H1 (cell line): ENCODE results near the gene SHLD2.
"Not testable (repeated sequence)": the region's sequence is repeated elsewhere in the genome, so short reads cannot be mapped to it uniquely, and the experiment has no call there.

ENCODE experiments used
- BRCA1 ChIP-seq: IDR thresholded peaks from 2 replicates; pipeline ENCODE4 v1.6.1; 2012; ENCODE audit warnings: low read depth, low read length, improper control_type of control experiment
- CREB1 ChIP-seq: IDR thresholded peaks from 2 replicates; pipeline ENCODE4 v1.6.1; 2012; ENCODE audit warnings: inconsistent platforms
- EP300 ChIP-seq, 2 experiments: IDR thresholded peaks; 1 replicate in 1 of 2; 2 replicates in 1 of 2; pipeline ENCODE4 v1.6.1; 2011 to 2012; ENCODE audit warnings: low read depth in 2 of 2, low read length in 2 of 2, mild to moderate bottlenecking in 2 of 2, borderline replicate concordance in 1 of 2, inconsistent platforms in 1 of 2, moderate library complexity in 1 of 2
- EZH2 ChIP-seq: fragments of 200-600 bp; sonication (generic); IDR thresholded peaks from 2 replicates; pipeline ENCODE4 v1.7.1; 2012; ENCODE audit warnings: low read depth, mild to moderate bottlenecking, moderate library complexity, low read length, inconsistent platforms; ENCODE audit not compliant: severe bottlenecking
- JUND ChIP-seq: IDR thresholded peaks from 2 replicates; pipeline ENCODE4 v1.6.1; 2011; ENCODE audit warnings: mild to moderate bottlenecking, improper control_type of control experiment, low read length
- POLR2AphosphoS5 ChIP-seq: IDR thresholded peaks from 2 replicates; pipeline ENCODE4 v1.6.1; 2011; ENCODE audit warnings: low read depth, low read length
- POU5F1 ChIP-seq: IDR thresholded peaks from 2 replicates; pipeline ENCODE4 v1.6.1; 2011; ENCODE audit warnings: low read depth, mild to moderate bottlenecking, low read length, moderate library complexity
- RFX5 ChIP-seq: IDR thresholded peaks from 2 replicates; pipeline ENCODE4 v1.6.1; 2011; ENCODE audit warnings: low read depth, low read length, improper control_type of control experiment, borderline replicate concordance
- TAF1 ChIP-seq: IDR thresholded peaks from 2 replicates; pipeline ENCODE4 v1.6.1; 2011; ENCODE audit warnings: mild to moderate bottlenecking, low read depth, low read length
- TF ChIP-seq, protein P1 (sequence below), 3 experiments: IDR thresholded peaks; 1 replicate in 2 of 3; 2 replicates in 1 of 3; pipeline versions ENCODE4 v1.5.1 to v1.6.1; 2011; ENCODE audit warnings: low read length in 3 of 3, mild to moderate bottlenecking in 3 of 3, inconsistent platforms in 2 of 3, low read depth in 1 of 3, moderate library complexity in 1 of 3; ENCODE audit not compliant: insufficient read depth in 1 of 3; ENCODE audit errors: control extremely low read depth in 1 of 3
- TF ChIP-seq, protein P2 (sequence below): IDR thresholded peaks from 2 replicates; pipeline ENCODE4 v1.6.1; 2012; ENCODE audit warnings: inconsistent platforms

- TF ChIP-seq JUND; CREB1; TAF1; BRCA1; EZH2; EP300 (IDR thresholded peaks at IDR 0.05; ENCODE audit: borderline replicate concordance in 1 of 2, low read depth in 2 of 2, low read length in 2 of 2); POLR2AphosphoS5; POU5F1; RFX5: not testable (repeated sequence)
- TF ChIP-seq, protein P1, sequence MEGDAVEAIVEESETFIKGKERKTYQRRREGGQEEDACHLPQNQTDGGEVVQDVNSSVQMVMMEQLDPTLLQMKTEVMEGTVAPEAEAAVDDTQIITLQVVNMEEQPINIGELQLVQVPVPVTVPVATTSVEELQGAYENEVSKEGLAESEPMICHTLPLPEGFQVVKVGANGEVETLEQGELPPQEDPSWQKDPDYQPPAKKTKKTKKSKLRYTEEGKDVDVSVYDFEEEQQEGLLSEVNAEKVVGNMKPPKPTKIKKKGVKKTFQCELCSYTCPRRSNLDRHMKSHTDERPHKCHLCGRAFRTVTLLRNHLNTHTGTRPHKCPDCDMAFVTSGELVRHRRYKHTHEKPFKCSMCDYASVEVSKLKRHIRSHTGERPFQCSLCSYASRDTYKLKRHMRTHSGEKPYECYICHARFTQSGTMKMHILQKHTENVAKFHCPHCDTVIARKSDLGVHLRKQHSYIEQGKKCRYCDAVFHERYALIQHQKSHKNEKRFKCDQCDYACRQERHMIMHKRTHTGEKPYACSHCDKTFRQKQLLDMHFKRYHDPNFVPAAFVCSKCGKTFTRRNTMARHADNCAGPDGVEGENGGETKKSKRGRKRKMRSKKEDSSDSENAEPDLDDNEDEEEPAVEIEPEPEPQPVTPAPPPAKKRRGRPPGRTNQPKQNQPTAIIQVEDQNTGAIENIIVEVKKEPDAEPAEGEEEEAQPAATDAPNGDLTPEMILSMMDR (IDR thresholded peaks at IDR 0.05; ENCODE audit: control extremely low read depth in 1 of 3, insufficient read depth in 1 of 3, low read depth in 1 of 3, low read length in 3 of 3): not testable (repeated sequence)
- TF ChIP-seq, protein P2, sequence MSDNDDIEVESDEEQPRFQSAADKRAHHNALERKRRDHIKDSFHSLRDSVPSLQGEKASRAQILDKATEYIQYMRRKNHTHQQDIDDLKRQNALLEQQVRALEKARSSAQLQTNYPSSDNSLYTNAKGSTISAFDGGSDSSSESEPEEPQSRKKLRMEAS: not testable (repeated sequence)
Measured at GRCh38 chr10:87213150-87213765, 118.3 kb downstream of the SHLD2 start.
